ENCODE measurements around the gene EDIL3. TPM values are rescaled to one million over a fixed set of nuclear protein-coding genes. Genes with fewer than 3 reads are reported as not detected.
A peak's percentile ranks its signal among the peaks of the same experiment; 100 is the strongest.
"Not testable (repeated sequence)": the region's sequence is repeated elsewhere in the genome, so short reads cannot be mapped to it uniquely, and the experiment has no call there.

Gene EDIL3
- total RNA-seq, 1 donor from 2014 or later: 220 TPM

- H3K27ac Mint-ChIP-seq (ENCODE audit: unreplicated experiment): no peak overlapping the region
- peaks cover 34% of the 10 kb centered on the region for H3K4me1 Mint-ChIP-seq (ENCODE audit: low read depth, unreplicated experiment)
- DNase-seq: no peak
- H3K36me3 Mint-ChIP-seq (ENCODE audit: unreplicated experiment): no peaks in the 10 kb centered on the region
- TF ChIP-seq CTCF (IDR thresholded peaks at IDR 0.05; ENCODE audit: partially characterized antibody, unreplicated experiment): no peak
- no peaks in the 10 kb centered on the region for H3K9me3 Mint-ChIP-seq (ENCODE audit: unreplicated experiment)
- peaks cover 2% of the 10 kb centered on the region for H3K27me3 Mint-ChIP-seq (ENCODE audit: unreplicated experiment)
- no peak overlapping the region for H3K4me3 Mint-ChIP-seq (ENCODE audit: unreplicated experiment)
Observed at GRCh38 chr5:84184857-84185256, 199.8 kb downstream of the EDIL3 start.

- Mint-ChIP-seq H3K36me3 (ENCODE audit: unreplicated experiment) (no peaks in the 10 kb centered on the region), H3K27me3 (ENCODE audit: unreplicated experiment) (no peaks in the 10 kb centered on the region), H3K9me3 (ENCODE audit: unreplicated experiment) (peaks cover 2% of the 10 kb centered on the region), H3K4me3 (ENCODE audit: unreplicated experiment) (no peak overlapping the region), H3K4me1 (ENCODE audit: low read depth, unreplicated experiment) (peaks cover 23% of the 10 kb centered on the region), H3K27ac (ENCODE audit: unreplicated experiment) (peak overlapping the region; percentile 14)
- no peak for DNase-seq
- no peak for TF ChIP-seq CTCF (IDR thresholded peaks at IDR 0.05; ENCODE audit: partially characterized antibody, unreplicated experiment)
Observed at GRCh38 chr5:84181093-84181492, 203.6 kb downstream of the EDIL3 start.

GRCh38 chr5:84168841-84169240 lies 215.8 kb downstream of the EDIL3 start:
- TF ChIP-seq CTCF (IDR thresholded peaks at IDR 0.05; ENCODE audit: partially characterized antibody, unreplicated experiment): no peak
- peaks cover 4% of the 10 kb centered on the region for H3K36me3 Mint-ChIP-seq (ENCODE audit: unreplicated experiment)
- no peak overlapping the region for H3K4me3 Mint-ChIP-seq (ENCODE audit: unreplicated experiment)
- H3K4me1 Mint-ChIP-seq (ENCODE audit: low read depth, unreplicated experiment): no peaks in the 10 kb centered on the region
- DNase-seq: no peak
- peaks cover 3% of the 10 kb centered on the region for H3K27me3 Mint-ChIP-seq (ENCODE audit: unreplicated experiment)
- H3K9me3 Mint-ChIP-seq (ENCODE audit: unreplicated experiment): peaks cover 2% of the 10 kb centered on the region
- H3K27ac Mint-ChIP-seq (ENCODE audit: unreplicated experiment): no peak overlapping the region

- no peaks in the 10 kb centered on the region for H3K4me1 Mint-ChIP-seq (ENCODE audit: low read depth, unreplicated experiment)
- no peak for TF ChIP-seq CTCF (IDR thresholded peaks at IDR 0.05; ENCODE audit: partially characterized antibody, unreplicated experiment)
- H3K4me3 Mint-ChIP-seq (ENCODE audit: unreplicated experiment): no peak overlapping the region
- H3K27me3 Mint-ChIP-seq (ENCODE audit: unreplicated experiment): peaks cover 2% of the 10 kb centered on the region
- H3K9me3 Mint-ChIP-seq (ENCODE audit: unreplicated experiment): no peaks in the 10 kb centered on the region
- H3K36me3 Mint-ChIP-seq (ENCODE audit: unreplicated experiment): no peaks in the 10 kb centered on the region
- DNase-seq: no peak
- no peak overlapping the region for H3K27ac Mint-ChIP-seq (ENCODE audit: unreplicated experiment)
Observed at GRCh38 chr5:84163671-84164070, 221.0 kb downstream of the EDIL3 start.

- no peaks in the 10 kb centered on the region for H3K4me1 Mint-ChIP-seq (ENCODE audit: low read depth, unreplicated experiment)
- peaks cover 2% of the 10 kb centered on the region for H3K27me3 Mint-ChIP-seq (ENCODE audit: unreplicated experiment)
- H3K36me3 Mint-ChIP-seq (ENCODE audit: unreplicated experiment): no peaks in the 10 kb centered on the region
- no peak overlapping the region for H3K27ac Mint-ChIP-seq (ENCODE audit: unreplicated experiment)
- DNase-seq: no peak
- no peak overlapping the region for H3K4me3 Mint-ChIP-seq (ENCODE audit: unreplicated experiment)
- no peaks in the 10 kb centered on the region for H3K9me3 Mint-ChIP-seq (ENCODE audit: unreplicated experiment)
- no peak for TF ChIP-seq CTCF (IDR thresholded peaks at IDR 0.05; ENCODE audit: partially characterized antibody, unreplicated experiment)
Observed at GRCh38 chr5:84162695-84163094, 222.0 kb downstream of the EDIL3 start.

- not testable (repeated sequence) for H3K27me3 Mint-ChIP-seq (ENCODE audit: unreplicated experiment); H3K9me3 Mint-ChIP-seq (ENCODE audit: unreplicated experiment); H3K4me3 Mint-ChIP-seq (ENCODE audit: unreplicated experiment); DNase-seq; H3K36me3 Mint-ChIP-seq (ENCODE audit: unreplicated experiment)
- H3K27ac Mint-ChIP-seq (ENCODE audit: unreplicated experiment): peak overlapping the region; percentile 22
- peaks cover 17% of the 10 kb centered on the region for H3K4me1 Mint-ChIP-seq (ENCODE audit: low read depth, unreplicated experiment)
Observed at GRCh38 chr5:84160650-84161049, 224.0 kb downstream of the EDIL3 start.
